ENCODE results near the gene PRSS38. TPM values are rescaled to one million over a fixed set of nuclear protein-coding genes. Genes with fewer than 3 reads are reported as not detected.

The PRSS38 gene
- total RNA-seq, 1 experiment from 2014 or later: not detected

DNA sequence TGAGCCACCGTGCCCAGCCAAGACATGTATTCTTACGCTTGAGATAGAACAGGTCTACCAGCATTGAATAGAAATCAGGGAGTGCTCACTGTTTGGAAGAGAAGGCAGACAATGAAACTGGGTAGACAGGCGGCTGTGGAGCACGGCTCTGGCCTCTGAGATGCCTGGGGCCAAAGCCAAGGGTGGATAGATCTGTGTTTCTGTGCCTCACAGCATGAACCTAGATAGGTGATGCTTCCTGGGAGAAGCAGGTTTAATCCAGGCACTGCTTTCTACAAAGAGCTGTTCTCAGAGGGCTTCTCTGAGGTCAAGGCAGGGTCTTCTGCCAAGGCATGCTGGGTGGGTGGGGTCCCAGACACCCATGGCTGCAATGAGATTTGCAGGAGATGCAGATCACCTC lies 24.6 kb upstream of the PRSS38 start:
- Histone ChIP-seq H3K27me3 (ENCODE audit: control insufficient read depth, insufficient read depth, low read length) (no peaks in the 10 kb centered on the region), H3K36me3 (ENCODE audit: control insufficient read depth, insufficient read depth, low read length) (no peaks in the 10 kb centered on the region), H3K4me3 (ENCODE audit: low read depth in 2 of 2, low read length in 2 of 2) (no peak overlapping the region), H3K27ac (ENCODE audit: low read length) (0 out of 2 replicates have a peak overlapping the region, but pooled peaks have one; percentile 12), H3K4me1 (ENCODE audit: control insufficient read depth, insufficient read depth, low read length) (peaks cover 39% of the 10 kb centered on the region), H3K9me3 (ENCODE audit: control insufficient read depth, insufficient read depth, low read depth, low read length) (no peaks in the 10 kb centered on the region)
- no peak for ATAC-seq
- in situ Hi-C loops (cut with HindIII; ENCODE audit: low pct_unique_long_range_greater_than_20kb, low sequenced_read_pairs) (no loop called here), intact Hi-C loops (cut with micrococcal nuclease; ENCODE audit: unreplicated experiment) (loop anchor here (10.0 kb wide), 1 partner anchor 154 kb away; the partner anchor contains the start of gene WNT9A)
- CTCF ChIA-PET: no interaction called here
- POLR2A ChIA-PET: no interaction called here
- no peak for TF ChIP-seq TCF7L2 (IDR thresholded peaks at IDR 0.05; ENCODE audit: low read depth, low read length)
- no peak for TF ChIP-seq POLR2AphosphoS5 (IDR thresholded peaks at IDR 0.05; ENCODE audit: low read depth, low read length)
- TF ChIP-seq, protein P1, sequence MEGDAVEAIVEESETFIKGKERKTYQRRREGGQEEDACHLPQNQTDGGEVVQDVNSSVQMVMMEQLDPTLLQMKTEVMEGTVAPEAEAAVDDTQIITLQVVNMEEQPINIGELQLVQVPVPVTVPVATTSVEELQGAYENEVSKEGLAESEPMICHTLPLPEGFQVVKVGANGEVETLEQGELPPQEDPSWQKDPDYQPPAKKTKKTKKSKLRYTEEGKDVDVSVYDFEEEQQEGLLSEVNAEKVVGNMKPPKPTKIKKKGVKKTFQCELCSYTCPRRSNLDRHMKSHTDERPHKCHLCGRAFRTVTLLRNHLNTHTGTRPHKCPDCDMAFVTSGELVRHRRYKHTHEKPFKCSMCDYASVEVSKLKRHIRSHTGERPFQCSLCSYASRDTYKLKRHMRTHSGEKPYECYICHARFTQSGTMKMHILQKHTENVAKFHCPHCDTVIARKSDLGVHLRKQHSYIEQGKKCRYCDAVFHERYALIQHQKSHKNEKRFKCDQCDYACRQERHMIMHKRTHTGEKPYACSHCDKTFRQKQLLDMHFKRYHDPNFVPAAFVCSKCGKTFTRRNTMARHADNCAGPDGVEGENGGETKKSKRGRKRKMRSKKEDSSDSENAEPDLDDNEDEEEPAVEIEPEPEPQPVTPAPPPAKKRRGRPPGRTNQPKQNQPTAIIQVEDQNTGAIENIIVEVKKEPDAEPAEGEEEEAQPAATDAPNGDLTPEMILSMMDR (IDR thresholded peaks at IDR 0.05): no peak
- TF ChIP-seq, protein P2, sequence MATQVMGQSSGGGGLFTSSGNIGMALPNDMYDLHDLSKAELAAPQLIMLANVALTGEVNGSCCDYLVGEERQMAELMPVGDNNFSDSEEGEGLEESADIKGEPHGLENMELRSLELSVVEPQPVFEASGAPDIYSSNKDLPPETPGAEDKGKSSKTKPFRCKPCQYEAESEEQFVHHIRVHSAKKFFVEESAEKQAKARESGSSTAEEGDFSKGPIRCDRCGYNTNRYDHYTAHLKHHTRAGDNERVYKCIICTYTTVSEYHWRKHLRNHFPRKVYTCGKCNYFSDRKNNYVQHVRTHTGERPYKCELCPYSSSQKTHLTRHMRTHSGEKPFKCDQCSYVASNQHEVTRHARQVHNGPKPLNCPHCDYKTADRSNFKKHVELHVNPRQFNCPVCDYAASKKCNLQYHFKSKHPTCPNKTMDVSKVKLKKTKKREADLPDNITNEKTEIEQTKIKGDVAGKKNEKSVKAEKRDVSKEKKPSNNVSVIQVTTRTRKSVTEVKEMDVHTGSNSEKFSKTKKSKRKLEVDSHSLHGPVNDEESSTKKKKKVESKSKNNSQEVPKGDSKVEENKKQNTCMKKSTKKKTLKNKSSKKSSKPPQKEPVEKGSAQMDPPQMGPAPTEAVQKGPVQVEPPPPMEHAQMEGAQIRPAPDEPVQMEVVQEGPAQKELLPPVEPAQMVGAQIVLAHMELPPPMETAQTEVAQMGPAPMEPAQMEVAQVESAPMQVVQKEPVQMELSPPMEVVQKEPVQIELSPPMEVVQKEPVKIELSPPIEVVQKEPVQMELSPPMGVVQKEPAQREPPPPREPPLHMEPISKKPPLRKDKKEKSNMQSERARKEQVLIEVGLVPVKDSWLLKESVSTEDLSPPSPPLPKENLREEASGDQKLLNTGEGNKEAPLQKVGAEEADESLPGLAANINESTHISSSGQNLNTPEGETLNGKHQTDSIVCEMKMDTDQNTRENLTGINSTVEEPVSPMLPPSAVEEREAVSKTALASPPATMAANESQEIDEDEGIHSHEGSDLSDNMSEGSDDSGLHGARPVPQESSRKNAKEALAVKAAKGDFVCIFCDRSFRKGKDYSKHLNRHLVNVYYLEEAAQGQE (IDR thresholded peaks at IDR 0.05; ENCODE audit: insufficient read depth in 1 of 2, low read depth in 2 of 2, low read length in 1 of 2): no peak
- no peak for TF ChIP-seq SIN3A (IDR thresholded peaks at IDR 0.05; ENCODE audit: borderline replicate concordance, insufficient read depth, low read depth, low read length)
- no TSS peak for BruUV-seq (replicated peaks)
- no peak for DNase-seq (ENCODE audit: low read depth, low spot score)

DNA sequence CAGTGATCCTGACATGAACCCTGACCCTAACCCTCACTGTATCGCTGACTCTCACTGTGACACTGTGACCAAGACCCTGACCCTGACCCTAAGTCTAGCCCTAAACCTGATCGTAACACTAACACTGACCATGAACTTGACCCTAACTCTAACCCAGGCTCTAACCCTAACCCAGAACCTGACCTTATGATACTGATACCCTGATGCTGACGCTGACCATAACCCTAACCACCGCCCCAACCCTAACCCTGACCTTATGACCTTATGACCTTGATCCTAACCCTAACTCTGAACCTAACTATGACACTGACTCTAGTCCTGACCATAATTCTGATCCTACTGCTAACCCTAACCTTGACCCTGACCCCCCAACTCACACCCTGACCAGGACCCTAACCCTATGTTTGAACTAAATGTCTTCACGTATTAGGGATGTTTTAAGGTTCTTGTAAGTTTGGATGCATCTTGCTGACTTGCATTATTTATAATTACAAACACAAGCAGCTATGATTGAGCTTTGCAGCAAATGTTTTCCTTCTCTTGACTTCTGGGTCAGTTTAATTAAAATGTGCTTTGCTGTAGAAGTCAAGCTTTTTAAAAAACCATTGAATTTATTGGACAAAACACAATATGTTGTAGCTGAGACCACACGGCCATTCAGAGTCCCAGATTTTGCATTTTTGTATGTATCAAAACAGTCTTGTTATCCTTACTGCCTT lies 23.9 kb upstream of the PRSS38 start:
- H3K27me3 ChIP-seq (ENCODE audit: control insufficient read depth, insufficient read depth, low read length): no peaks in the 10 kb centered on the region
- H3K4me1 ChIP-seq (ENCODE audit: control insufficient read depth, insufficient read depth, low read length): peaks cover 41% of the 10 kb centered on the region
- TF ChIP-seq, protein P2 (IDR thresholded peaks at IDR 0.05; ENCODE audit: insufficient read depth in 1 of 2, low read depth in 2 of 2, low read length in 1 of 2): no peak
- TF ChIP-seq, protein P1 (IDR thresholded peaks at IDR 0.05): no peak
- no peak for TF ChIP-seq SIN3A (IDR thresholded peaks at IDR 0.05; ENCODE audit: borderline replicate concordance, insufficient read depth, low read depth, low read length)
- no peak for TF ChIP-seq POLR2AphosphoS5 (IDR thresholded peaks at IDR 0.05; ENCODE audit: low read depth, low read length)
- TF ChIP-seq TCF7L2 (IDR thresholded peaks at IDR 0.05; ENCODE audit: low read depth, low read length): no peak
- POLR2A ChIA-PET: no interaction called here
- intact Hi-C loops (cut with micrococcal nuclease; ENCODE audit: unreplicated experiment) (loop anchor here (10.0 kb wide), 1 partner anchor 153 kb away; the partner anchor contains the start of gene WNT9A), in situ Hi-C loops (cut with HindIII; ENCODE audit: low pct_unique_long_range_greater_than_20kb, low sequenced_read_pairs) (no loop called here)
- H3K27ac ChIP-seq (ENCODE audit: low read length): no peak overlapping the region
- no peaks in the 10 kb centered on the region for H3K9me3 ChIP-seq (ENCODE audit: control insufficient read depth, insufficient read depth, low read depth, low read length)
- H3K4me3 ChIP-seq (ENCODE audit: low read depth in 2 of 2, low read length in 2 of 2): no peak overlapping the region
- no peaks in the 10 kb centered on the region for H3K36me3 ChIP-seq (ENCODE audit: control insufficient read depth, insufficient read depth, low read length)
- BruUV-seq (replicated peaks): TSS peak; percentile 76
- ATAC-seq (no peak), DNase-seq (ENCODE audit: low read depth, low spot score) (no peak)
- CTCF ChIA-PET: interaction anchor here (0.6 kb wide), 1 partner anchor 162 kb away, joined by 4 read pairs; no protein-coding TSS in a partner anchor
